Ammon's horn (tissue), 1 donor: Measurements from ENCODE around the gene SEC14L1.
"Not testable (repeated sequence)": the region's sequence is repeated elsewhere in the genome, so short reads cannot be mapped to it uniquely, and the experiment has no call there.

Experiments
- DNase-seq: peaks from one replicate; pipeline ENCODE4 v3.0.0-alpha.2; 2016; ENCODE audit warnings: low spot score

Gene SEC14L1

DNA sequence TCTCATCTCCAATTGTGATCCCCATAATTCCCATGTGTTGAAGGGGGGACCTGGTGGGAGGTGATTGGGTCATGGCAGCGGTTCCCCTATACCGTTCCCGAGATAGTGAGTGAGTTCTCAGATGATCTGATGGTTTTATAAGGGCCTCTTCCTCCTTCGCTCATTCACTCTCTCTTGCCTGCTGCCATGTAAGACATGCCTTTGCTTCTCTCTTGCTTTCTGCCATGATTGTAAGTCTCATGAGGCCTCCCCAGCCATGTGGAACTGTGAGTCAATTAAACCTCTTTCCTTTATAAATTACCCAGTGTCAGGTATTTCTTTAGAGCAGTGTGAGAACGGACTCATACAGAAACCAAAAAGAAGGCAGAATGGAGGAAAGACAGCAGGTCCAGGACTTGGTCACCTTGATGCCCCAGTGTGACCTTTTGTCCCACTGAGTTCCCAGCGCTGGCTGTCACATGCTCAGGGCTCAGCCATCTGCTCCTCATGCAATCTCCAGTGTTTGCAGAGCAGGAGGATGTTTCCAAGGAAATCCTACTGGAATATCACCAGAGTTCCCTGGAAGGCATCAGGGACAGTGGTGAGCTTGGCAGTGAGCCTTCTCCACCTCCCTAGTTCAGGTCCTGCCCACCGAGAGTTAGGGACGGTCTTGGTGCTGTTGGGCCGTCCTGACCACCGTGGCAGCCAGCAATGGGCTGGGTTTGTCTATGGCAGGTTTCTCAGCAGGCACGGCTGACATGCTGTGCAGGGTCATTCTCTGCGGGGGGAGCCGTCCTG lies 96.7 kb downstream of the SEC14L1 start:
- DNase-seq = no peak

DNA sequence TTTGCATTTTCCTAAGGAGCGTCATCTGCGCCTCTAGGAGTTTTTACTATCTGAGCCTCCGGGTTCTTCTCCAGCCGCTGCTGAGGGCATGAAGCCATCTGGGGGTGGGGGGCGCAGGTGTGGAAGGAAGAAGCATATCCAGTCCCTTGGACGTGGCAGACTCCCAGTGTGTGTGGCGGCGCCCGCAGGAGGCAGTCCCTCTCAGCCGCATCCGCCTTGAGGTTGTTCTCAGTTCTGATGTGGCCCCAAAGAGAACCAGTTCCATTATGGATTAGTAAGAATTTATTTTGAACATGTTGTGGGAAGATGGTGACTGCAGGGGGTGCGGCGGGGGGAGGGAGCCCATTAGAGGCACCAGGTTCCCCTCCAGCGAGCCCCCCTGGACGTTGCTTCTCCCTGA lies 100.2 kb downstream of the SEC14L1 start:
- DNase-seq = no peak

DNA sequence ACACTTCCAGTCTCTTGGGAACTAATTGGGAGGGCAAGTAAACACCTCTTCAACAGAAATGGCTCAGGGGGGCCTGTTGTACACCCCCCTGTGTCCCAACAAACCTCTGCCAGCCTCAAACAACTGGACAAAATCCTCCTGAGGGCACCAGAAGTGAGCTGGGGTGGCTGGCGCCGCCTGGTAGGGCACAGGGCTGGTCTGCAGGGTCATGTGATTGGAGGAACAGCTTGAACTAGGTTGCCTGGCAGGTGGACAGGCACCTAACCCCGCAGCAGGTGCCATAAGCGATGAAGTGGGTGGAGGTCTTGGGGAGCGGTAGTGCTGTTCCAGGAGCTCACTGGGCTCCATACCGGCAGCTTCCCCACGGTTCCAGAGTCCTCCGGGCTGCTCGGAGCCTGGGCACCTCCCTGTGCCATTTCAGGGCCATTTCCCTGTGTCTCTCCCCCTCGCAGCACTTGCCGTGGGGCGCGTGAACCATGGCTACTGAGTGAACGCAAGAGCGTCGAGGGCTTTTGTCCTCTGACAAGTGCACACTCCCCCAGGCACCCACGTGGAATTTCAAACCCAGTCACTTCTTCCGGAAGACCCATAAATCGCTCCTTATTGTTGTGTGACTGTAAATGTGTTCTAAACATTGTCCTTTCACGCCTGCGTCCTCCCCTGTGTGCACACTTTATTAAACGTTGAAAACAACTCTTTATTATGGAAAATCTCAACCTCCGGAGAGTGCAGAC lies 101.5 kb downstream of the SEC14L1 start:
- peak; percentile 23 for DNase-seq

DNA sequence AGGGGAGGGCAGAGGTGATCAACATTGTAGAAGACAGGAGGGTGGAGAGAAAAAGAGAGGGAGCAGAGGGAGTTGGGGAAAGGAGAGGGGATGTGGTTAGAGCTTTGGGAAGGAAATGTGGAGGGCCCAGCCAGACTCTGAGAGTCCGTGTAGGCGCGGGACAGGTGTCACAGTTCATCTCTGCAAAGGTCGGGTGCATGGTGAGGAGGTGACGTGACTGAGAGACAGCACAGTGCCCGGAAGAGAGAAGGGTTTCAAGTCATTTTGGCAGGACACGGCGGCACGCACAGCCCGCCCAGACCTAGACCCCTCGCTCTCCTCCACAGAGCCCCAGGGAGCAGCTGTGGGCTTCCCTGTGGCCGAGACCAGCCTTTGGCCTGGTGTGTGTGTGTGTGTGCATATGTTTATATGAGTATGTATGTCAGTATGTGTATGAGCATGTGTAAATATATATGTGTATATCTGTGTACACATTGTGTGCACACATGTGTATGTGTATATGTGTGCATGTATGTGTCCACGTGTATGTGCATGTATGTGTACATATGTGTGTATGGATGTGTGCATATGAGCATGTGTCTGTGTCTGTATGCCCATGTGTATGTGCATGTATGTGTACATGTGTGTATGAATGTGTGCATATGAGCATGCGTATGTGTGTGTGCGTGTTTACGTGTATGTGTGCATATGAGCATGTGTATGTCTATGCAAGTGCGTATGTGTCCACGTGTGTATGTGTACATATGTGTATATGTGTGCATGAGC lies 104.6 kb downstream of the SEC14L1 start:
- no peak for DNase-seq

DNA sequence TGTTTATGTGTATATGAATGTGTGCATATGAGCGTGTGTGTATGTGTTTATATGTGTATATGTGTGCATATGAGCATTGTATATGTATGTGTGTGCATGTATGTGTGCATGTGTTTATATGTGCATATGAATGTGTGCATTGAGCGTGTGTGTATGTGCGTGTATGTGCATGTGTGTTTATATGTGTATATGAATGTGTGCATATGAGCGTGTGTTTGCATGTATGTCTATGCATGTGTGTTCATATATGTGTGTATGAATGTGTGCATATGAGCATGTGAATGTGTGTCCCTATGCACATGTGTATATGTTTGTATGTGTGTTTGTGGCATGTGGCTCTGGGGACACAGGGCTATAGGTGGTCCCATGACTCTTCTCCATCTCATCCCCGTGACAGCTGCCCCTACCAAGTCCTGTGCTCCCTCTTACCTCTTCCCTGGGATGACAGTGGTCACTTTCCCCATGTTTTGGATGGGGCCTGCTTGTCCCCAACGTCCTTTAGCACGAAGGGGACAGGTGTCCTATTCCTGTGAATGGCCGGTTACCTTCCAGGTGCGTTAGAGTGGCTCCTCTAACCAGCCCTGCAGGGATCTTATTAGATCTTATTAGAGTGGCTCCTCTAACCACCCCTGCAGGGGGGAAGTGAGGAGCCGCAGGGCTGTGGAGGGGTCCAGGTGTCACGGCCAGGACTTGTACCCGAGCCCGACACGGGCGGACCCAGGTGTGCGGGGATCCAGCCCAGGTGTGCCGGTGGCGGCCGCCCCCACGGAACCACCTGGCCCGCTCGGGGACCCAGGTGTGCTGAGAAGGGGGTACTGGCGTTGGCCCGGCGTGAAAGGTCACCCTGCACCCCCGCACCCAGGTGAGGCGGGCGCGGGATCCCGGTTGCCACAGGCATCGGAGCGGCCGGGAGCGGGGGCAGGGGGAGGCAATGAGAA lies 105.6 kb downstream of the SEC14L1 start:
- no peak for DNase-seq

DNA sequence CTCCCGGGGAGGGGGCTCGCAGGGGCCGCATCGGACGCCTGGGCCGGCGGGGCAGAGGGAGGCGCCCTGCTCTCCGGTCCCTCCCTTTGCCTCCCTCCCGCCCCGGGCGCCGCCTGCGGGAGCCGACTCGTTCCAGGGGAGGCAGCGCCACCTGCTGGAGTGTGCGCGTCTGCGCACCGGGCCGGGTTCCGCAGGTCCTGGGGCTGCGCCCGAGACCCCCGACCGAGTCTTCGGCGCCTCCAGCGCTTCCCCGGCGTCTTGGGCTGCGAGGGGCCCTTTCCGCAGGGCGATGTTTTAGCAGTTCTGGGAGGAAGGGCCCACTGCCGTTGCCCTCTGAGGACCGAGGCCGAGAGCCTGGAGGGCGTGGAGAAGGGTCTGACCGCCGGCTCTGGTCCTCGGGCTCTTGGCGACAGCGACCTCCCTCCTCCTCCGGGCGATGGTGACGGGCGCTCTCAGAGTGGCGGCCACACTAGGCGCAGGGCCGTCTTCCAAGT lies 106.3 kb downstream of the SEC14L1 start:
- DNase-seq = peak; percentile 81

DNA sequence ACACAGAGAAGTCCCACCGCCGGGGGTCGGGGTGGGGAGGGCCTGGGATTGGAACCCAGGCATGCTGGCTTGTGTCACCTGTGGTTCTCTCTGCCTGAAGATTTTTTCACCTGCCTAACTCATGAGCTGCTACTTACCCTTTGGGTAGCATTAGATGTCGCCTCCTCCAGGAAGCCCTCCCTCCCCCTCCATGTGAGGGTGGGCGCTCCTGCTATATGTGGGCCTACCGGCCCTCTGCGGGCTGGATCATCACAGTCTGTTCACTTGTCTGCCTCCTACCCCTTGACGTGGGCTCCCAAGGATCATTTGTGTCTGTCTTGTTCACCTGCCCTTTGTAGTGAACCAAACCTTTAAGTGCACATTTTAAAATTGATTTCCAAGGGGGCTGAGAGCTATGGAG lies 106.8 kb downstream of the SEC14L1 start:
- no peak for DNase-seq

DNA sequence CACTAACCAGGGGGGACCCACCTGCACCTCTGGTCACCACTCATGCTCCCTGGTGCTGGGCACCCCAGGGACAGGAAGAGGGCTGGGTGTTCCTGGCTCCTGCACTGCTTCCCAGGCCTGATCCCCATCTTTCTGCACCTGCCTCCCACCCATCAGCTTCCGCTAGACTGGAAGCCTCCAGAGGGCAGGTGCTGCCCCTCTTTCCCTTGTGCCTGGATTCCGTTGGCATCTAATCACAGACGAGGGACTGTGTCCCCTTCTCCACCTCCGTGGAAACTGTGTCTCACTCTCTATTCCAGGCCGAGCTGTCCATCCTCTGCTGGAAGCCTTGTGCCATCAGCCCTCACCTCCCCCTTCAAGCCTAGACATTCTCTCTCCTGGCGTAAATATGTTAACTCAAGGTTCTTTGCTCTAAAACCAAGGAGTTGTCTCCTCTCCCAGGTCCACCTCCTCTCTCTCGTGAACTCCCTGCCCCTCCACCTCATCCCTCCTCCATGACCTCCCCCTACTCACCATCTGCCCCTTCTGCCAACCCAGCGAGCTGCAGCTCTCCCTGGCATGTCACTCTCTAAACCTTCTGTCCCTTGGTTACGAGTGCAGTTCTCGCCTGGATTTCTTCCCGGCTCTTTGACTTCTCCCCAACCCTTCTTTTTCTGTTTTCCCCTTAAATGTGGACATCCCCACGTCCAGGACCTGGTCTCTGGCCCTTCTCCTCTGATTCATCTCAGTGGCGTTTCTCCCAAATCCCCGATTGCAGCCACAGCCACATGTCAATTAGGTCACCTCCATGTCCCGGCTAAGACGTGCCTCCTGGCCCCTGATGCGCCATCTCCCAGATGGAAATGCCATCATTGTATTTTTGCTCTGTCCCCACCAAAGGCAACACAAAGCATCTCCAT lies 107.7 kb downstream of the SEC14L1 start:
- no peak for DNase-seq

DNA sequence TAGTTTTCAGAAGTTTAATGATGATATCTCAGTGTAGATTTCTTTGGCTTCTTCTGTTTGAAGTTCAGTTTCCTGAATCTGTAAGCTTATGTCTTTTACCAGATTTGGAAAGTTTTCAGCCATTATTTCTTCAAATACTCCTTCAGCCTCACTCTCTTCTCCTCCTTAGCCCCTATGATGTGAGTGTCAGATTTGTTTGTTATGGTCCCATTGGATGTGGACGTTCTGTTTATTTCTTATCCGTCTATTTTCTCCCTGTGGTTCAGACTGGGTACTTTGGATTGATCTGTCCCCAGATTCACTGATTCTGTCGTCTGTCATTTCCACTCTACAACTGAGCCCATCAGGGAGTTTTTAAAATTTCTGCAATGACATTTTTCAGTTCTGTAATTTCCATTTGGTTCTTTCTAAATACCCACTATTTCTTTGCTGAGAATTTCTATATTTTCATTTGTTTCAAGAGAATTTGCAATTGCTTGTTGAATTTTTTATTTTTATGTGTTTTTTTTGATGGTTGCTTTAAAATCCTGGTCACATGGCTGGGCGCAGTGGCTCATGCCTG lies 110.9 kb downstream of the SEC14L1 start:
- DNase-seq = no peak

DNA sequence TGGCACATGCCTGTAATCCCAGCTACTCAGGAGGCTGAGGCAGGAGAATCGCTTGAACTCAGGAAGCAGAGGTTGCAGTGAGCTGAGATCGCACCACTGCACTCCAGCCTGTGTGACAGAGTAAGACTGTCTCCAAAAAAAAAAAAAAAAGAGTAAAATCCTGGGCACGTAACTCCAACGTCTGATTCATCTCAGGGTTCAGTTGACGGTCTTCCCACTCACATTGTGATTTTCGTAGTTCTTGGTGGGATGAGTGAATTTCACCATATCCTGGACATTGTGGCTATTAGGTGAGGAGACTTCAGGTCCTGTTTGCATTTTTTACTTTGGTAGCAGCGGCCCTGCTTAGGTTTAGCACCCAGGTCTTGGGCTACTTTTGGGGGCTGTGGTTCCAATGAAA lies 111.5 kb downstream of the SEC14L1 start:
- DNase-seq = not testable (repeated sequence)

DNA sequence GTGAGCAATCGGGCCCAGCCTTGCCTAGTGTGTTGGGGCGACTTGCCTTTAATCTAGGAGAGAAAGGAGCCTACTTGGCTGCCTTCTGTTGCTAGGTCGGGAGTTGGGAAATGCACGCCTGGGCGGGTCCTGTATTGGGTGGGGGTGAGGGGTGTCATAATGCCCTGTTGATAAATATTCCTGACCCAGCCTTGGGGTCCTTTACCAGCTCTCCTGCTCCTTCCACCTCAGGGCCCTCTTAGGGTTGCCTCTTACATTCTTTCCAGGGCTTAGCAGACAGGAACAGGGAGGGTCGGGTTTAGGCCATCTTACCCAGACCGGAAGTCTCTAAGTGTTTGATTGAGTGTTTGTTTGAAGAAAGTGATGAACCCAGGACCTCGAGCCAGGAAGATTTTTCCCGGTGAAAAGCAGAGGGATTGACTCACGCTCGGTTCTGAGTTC lies 112.9 kb downstream of the SEC14L1 start:
- DNase-seq = no peak

DNA sequence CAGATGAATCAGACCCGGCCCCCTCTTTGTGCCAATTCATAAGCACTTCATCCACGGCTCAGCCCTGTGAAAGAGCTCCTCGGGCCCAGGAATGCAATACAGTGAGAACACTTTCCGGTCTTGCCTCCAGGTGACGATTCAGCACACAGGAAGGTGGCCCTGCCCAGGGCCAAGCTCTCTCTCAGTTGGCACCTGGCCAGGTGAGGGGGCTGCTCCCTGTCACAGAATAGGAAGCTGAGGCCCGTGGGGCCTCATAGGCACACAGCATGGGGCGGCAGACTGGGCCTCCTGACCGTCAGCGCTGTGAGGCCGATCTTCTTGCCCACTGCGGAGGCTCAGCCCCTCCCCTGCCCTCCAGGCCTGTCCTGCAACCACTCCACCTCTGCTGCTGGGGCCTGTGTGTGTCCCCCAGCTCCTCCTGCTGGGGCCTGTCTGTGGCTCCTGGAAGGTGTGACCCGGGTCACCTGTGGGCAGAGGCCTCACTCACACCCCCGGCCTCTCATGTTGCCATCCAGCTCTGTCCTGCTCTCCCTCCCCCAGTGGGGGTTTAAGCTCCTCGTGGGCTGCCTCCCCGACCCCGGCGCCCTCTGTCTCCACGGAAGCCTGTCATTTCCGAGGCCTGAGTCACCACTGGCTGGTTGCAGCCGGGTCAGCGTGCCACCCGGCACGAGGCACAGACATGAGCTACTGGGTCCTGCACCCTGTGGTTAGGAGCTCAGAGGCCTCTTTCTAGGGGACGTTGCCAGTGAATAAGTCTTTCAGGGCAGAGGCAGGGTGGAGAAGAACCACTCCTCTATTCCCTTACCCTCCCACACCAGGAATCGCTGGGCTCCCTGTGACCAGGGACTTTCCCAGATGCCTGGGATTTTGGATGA lies 114.4 kb downstream of the SEC14L1 start:
- no peak for DNase-seq

DNA sequence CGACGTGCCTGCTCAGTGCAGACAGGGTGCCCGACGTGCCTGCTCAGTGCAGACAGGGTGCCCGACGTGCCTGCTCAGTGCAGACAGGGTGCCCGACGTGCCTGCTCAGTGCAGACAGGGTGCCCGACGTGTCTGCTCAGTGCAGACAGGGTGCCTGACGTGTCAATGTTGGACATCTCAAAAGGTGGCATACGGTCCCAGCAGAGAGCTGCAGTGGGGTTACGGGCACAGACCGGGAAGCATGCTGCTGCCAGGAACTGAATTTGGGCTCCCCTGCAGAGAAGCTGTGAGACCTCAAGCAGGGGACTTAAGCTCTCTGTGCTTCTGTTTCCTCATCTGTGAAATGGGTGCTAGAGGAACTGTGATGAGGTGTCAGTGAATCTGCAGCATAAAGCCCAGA lies 115.2 kb downstream of the SEC14L1 start:
- not testable (repeated sequence) for DNase-seq

DNA sequence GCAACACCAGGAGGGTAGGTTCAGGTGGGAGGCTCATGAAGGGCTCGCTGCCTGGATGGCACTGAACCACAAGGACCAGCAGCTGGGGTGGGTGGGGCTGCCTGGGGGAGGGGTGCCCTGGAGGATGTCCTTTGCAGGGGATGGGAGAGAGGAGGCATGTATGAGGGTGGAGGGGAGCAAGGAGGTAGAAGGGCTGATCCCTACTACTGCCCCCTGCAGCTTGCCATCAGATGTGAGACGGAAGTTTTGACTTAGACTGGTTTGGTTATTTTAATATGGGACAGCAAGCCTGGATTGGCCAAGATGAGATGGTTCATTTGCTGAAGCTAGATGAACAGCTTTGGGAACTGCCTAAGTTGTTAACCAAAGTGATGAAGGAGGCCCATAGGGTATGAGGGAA lies 115.9 kb downstream of the SEC14L1 start:
- no peak for DNase-seq

DNA sequence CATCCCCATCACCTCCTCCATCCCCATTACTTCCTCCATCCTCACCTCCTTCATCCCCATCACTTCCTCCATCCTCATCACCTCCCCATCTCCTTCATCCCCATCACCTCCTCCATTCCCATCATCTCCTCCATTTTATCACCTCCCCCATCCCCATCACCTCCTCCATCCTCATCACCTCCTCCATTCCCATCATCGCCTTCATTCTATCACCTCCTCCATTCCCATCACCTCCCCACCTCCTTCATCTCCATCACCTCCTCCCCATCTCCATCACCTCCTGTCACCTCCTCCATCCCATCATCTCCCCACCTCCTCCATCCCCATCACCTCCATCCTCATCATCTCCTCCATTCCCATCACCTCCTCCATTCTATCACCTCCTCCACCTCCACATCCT lies 116.4 kb downstream of the SEC14L1 start:
- no peak for DNase-seq

DNA sequence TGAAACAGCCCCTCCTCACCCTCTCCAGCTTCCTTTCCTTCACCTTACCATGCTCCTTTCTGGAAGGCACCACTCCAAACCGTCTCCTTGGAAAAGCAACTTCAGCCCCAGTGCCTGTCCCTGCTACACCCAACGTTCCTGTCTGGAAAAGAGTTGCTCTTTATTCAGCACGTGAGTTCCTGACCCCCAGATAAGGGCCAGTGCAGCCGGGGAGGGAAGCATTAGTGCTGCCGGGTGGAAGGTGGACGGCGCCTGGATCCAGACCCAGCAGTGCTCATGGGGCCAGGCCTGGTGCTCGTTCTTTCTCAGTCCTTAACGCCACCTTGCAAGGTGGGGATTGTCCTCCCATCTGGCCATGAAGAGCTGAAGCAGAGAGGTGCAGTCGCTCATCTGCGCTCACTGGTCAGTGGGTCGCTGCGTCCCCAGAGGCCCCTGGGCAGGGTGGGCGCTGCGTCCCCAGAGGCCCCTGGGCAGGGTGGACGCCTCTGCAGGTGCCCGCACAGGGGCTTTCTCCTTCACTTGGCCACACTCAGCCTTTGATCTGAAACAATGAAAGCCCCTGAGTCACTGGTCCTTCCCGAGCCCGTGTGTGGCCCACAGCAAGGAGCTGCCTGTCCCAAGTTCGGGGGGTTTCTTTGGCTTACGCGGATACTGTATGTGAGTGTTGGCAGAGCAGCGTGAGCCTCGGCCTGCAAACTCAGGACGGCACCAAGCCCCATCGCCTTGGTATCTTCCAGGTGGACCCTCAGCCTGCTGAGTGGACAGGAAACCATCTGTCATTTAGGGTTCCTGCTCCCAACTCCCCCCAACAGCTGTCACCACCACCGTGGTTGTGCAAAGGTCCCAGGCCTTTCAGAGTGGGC lies 117.1 kb downstream of the SEC14L1 start:
- DNase-seq = no peak

DNA sequence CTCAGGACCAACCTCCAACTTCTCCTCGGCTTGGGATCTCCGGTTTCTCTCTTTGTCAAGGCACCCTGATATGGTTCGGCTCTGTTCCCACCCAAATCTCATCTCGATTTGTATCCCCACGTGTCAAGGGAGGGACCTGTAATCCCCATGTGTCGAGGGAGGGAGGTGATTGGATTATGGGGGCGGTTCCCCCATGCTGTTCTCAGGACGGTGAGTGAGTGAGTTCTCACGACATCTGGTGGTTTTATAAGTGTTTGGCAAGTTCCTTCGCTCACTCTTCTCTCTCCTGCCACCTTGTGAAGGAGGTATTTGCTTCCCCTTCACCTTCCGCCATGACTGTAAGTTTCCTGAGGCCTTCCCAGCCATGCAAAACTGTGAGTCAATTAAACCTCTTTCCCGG lies 117.9 kb downstream of the SEC14L1 start:
- no peak for DNase-seq

DNA sequence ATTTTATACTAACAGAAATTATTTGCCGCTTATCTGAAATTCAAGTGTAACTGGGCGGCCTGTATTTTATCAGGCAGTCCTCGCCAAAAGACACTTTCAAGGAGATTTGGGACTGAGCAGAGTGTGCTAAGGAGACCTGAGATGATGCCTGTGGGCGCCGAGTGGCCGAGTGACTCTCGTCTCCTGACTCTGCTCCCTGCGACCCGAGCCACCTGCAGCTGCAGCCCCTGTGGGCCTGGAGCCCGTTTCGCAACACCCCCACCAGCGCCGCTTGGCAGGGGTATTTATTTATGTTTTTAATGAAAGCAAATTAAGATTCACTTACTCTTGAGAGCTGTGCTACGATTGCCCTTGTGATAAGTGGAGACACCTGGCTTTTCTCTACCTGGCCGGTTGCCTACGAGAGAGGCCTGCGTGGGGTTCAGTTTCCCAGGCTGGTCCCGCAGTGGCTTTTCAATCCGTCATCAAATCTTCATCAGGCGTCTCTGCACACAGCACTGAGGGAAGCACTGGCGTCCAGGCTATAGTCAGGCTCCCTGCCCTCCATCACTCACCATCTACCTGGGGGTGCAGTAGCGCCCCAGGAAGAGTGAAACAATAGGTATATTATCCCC lies 124.0 kb downstream of the SEC14L1 start:
- no peak for DNase-seq
